SK-N-SH (cell line): ENCODE data around the gene TM9SF2. TPM values are rescaled to one million over a fixed set of nuclear protein-coding genes. Genes with fewer than 3 reads are reported as not detected.
"Not testable (repeated sequence)": the region's sequence is repeated elsewhere in the genome, so short reads cannot be mapped to it uniquely, and the experiment has no call there.

ENCODE experiments used
- CTCF ChIA-PET: fragments of 300-600, 350-600 bp; formaldehyde crosslinking; extraction: SDS; loops from one replicate; lab custom pipeline; 2021; lab: Yijun Ruan, JAX
- POLR2A ChIA-PET: fragments of 350-600 bp; sonication (Branson Sonifier 250); formaldehyde crosslinking; extraction: SDS; loops from one replicate; lab custom pipeline; 2020; ENCODE audit warnings: antibody characterized with exemption, inconsistent platforms; lab: Yijun Ruan, JAX
- DNase-seq: peaks from one replicate; pipeline ENCODE4 v3.0.0; 2012
- H2AFZ ChIP-seq: fragments of 200-600 bp; sonication (generic); 2 replicates; pipeline ENCODE4 v1.8.1; 2016; ENCODE audit warnings: antibody characterized with exemption, mild to moderate bottlenecking, low read depth
- H3F3A ChIP-seq: fragments of 200-600 bp; sonication (generic); replicated peaks from 2 replicates; pipeline ENCODE3; 2016; ENCODE audit warnings: antibody characterized with exemption, mild to moderate bottlenecking; ENCODE audit not compliant: insufficient read depth
- H3K27ac ChIP-seq, 2 experiments: fragments of 200-500 bp in 1 of 2; fragments of 200-600 bp in 1 of 2; sonication (Bioruptor generic) in 1 of 2; sonication (generic), shearing (Covaris generic) in 1 of 2; 2 replicates each; pipeline versions ENCODE4 v1.5.1 to v1.6.1; 2014 to 2016; ENCODE audit warnings: low read depth in 2 of 2, inconsistent platforms in 1 of 2, low read length in 1 of 2, mild to moderate bottlenecking in 1 of 2, mixed read lengths in 1 of 2
- H3K27me3 ChIP-seq: fragments of 200-600 bp; sonication (generic), shearing (Covaris generic); 2 replicates; pipeline ENCODE4 v1.6.1; 2016; ENCODE audit warnings: mixed run types; ENCODE audit not compliant: insufficient read depth
- H3K36me3 ChIP-seq, 2 experiments: fragments of 200-500 bp in 1 of 2; fragments of 200-600 bp in 1 of 2; sonication (Bioruptor generic) in 1 of 2; sonication (generic) in 1 of 2; replicated peaks in 1 of 2; 2 replicates each; pipeline versions ENCODE3 to v1.5.1; 2014 to 2016; ENCODE audit warnings: low read length in 1 of 2, mild to moderate bottlenecking in 1 of 2; ENCODE audit not compliant: insufficient read depth in 2 of 2, control insufficient read depth in 1 of 2
- H3K4me1 ChIP-seq, 2 experiments: fragments of 200-500 bp in 1 of 2; fragments of 200-600 bp in 1 of 2; sonication (Bioruptor generic) in 1 of 2; sonication (generic), shearing (Covaris generic) in 1 of 2; 2 replicates each; pipeline versions ENCODE4 v1.5.1 to v1.6.1; 2014 to 2016; ENCODE audit warnings: low read depth in 1 of 2, low read length in 1 of 2, mixed run types in 1 of 2; ENCODE audit not compliant: insufficient read depth in 2 of 2, control insufficient read depth in 1 of 2
- H3K4me2 ChIP-seq: fragments of 200-600 bp; sonication (generic), shearing (Covaris generic); 2 replicates; pipeline ENCODE4 v1.6.1; 2017; ENCODE audit warnings: mixed run types
- H3K4me3 ChIP-seq, 2 experiments: fragments of 200-500 bp in 1 of 2; fragments of 200-600 bp in 1 of 2; sonication (Bioruptor generic) in 1 of 2; sonication (generic), shearing (Covaris generic) in 1 of 2; 2 replicates each; pipeline versions ENCODE4 v1.5.1 to v1.8.1; 2014 to 2016; ENCODE audit warnings: low read depth in 2 of 2, inconsistent platforms in 1 of 2, low read length in 1 of 2, mild to moderate bottlenecking in 1 of 2, mixed read lengths in 1 of 2, moderate library complexity in 1 of 2
- H3K79me2 ChIP-seq: fragments of 200-600 bp; sonication (generic); 2 replicates; pipeline ENCODE4 v1.8.1; 2017; ENCODE audit warnings: mild to moderate bottlenecking; ENCODE audit not compliant: insufficient read depth
- H3K9ac ChIP-seq: fragments of 200-600 bp; sonication (generic); 2 replicates; pipeline ENCODE4 v1.6.1; 2017; ENCODE audit warnings: mixed run types
- H3K9me2 ChIP-seq: fragments of 200-600 bp; sonication (generic); 2 replicates; pipeline ENCODE4 v1.6.1; 2017; ENCODE audit warnings: mixed run types
- H3K9me3 ChIP-seq: fragments of 200-600 bp; sonication (generic); 2 replicates; pipeline ENCODE4 v1.6.1; 2017; ENCODE audit warnings: mixed run types, mild to moderate bottlenecking, moderate library complexity
- H4K20me1 ChIP-seq: fragments of 200-600 bp; sonication (generic); 2 replicates; pipeline ENCODE4 v1.6.1; 2017; ENCODE audit warnings: mild to moderate bottlenecking, mixed run types; ENCODE audit not compliant: insufficient read depth
- CHD2 ChIP-seq: fragments of 150-350 bp; IDR thresholded peaks from 2 replicates; pipeline ENCODE4 v1.6.1; 2018; ENCODE audit warnings: low read length; ENCODE audit not compliant: partially characterized antibody
- EZH2phosphoT487 ChIP-seq: fragments of 200-600 bp; sonication (generic); IDR thresholded peaks from 2 replicates; pipeline ENCODE4 v1.6.1; 2017; ENCODE audit warnings: low read depth, mixed run types, mild to moderate bottlenecking, antibody characterized with exemption, moderate library complexity, borderline replicate concordance
- FOSL2 ChIP-seq: IDR thresholded peaks from 2 replicates; pipeline ENCODE4 v1.4.0; 2012; ENCODE audit warnings: low read depth, mild to moderate bottlenecking, moderate library complexity, borderline replicate concordance
- FOXJ3 ChIP-seq: sonication (generic); formaldehyde crosslinking; IDR thresholded peaks from 2 replicates; pipeline ENCODE4 v1.5.1; 2020; ENCODE audit warnings: mild to moderate bottlenecking, missing genetic modification reagents
- FOXM1 ChIP-seq: IDR thresholded peaks from 2 replicates; pipeline ENCODE4 v1.4.0; 2012; ENCODE audit warnings: low read depth, mild to moderate bottlenecking
- GABPA ChIP-seq: IDR thresholded peaks from 2 replicates; pipeline ENCODE4 v1.4.0; 2012; ENCODE audit warnings: low read depth, mild to moderate bottlenecking
- GATA2 ChIP-seq: sonication (generic); formaldehyde crosslinking; IDR thresholded peaks from 2 replicates; pipeline ENCODE4 v1.5.0; 2020; ENCODE audit warnings: mild to moderate bottlenecking, missing genetic modification reagents
- NFIC ChIP-seq: IDR thresholded peaks from 2 replicates; pipeline ENCODE4 v1.4.0; 2012; ENCODE audit warnings: borderline replicate concordance
- RCOR1 ChIP-seq: fragments of 150-350 bp; IDR thresholded peaks from 2 replicates; pipeline ENCODE4 v1.6.1; 2017; ENCODE audit warnings: antibody characterized with exemption, low read length
- RXRA ChIP-seq: IDR thresholded peaks from 2 replicates; pipeline ENCODE4 v1.4.0; 2012; ENCODE audit warnings: low read depth, mild to moderate bottlenecking, borderline replicate concordance
- TAF1 ChIP-seq: IDR thresholded peaks from 2 replicates; pipeline ENCODE4 v1.6.1; 2012; ENCODE audit warnings: low read depth, mild to moderate bottlenecking, low read length, moderate library complexity, borderline replicate concordance
- TCF12 ChIP-seq: IDR thresholded peaks from 2 replicates; pipeline ENCODE4 v1.4.0; 2012
- WGBS: methylation state at CpG from one replicate; pipeline ENCODE4 v1.1.6; 2017; ENCODE audit warnings: low lambda C conversion rate; 5-methylcytosine and 5-hydroxymethylcytosine counted together
- polyA plus RNA-seq, 3 experiments: library from polyadenylated mRNA; depleted of rRNA; stranded (reverse); fragments of >200 nt; gene quantifications; 2 replicates each; pipeline ENCODE4 v1.2.3, GENCODE V29; 2012
- TF ChIP-seq, protein P1 (sequence below): IDR thresholded peaks from 2 replicates; pipeline ENCODE4 v1.6.1; 2012; ENCODE audit warnings: mild to moderate bottlenecking, low read depth, low read length, moderate library complexity
- TF ChIP-seq, protein P2 (sequence below): IDR thresholded peaks from 2 replicates; pipeline ENCODE4 v1.4.0; 2012; ENCODE audit warnings: low read depth, borderline replicate concordance
- TF ChIP-seq, protein P3 (sequence below): fragments of 150-350 bp; IDR thresholded peaks from 2 replicates; pipeline ENCODE4 v1.6.1; 2016; ENCODE audit warnings: mild to moderate bottlenecking, low read depth, low read length
- TF ChIP-seq, protein P4 (sequence below): fragments of 200-600 bp; sonication (generic); IDR thresholded peaks from 2 replicates; pipeline ENCODE4 v1.6.1; 2017; ENCODE audit warnings: antibody characterized with exemption, mild to moderate bottlenecking, moderate library complexity

The TM9SF2 gene
- polyA plus RNA-seq, 1 of the 3 experiments (the other 2 are of a cell fraction) = 49.8 TPM

DNA sequence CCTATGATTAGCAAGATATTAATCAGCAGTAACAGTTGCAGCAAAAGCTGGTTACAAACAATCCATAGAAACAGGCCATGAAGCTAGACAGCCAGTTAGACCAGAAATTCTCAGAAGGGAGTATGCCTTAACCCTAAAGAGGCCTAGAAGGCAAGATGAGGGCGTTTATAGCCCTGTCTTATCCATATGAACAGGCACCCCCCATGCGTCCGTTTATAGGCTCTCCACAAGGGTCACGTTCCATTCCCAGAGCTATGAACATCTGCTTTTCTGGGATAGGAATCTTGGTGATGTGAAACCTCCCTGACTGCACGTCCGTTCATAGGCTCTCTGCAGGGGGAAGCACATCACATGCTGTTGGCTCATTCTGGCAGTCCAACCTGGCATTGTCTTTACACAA, 67.6 kb downstream of the TM9SF2 start:
- H3K9me2 ChIP-seq, H3K27ac ChIP-seq, H3F3A ChIP-seq, H3K4me2 ChIP-seq, POLR2A ChIA-PET, H4K20me1 ChIP-seq, CTCF ChIA-PET, H3K9me3 ChIP-seq, H3K4me3 ChIP-seq, H3K4me1 ChIP-seq, DNase-seq, H3K9ac ChIP-seq, H3K79me2 ChIP-seq, H3K27me3 ChIP-seq, H2AFZ ChIP-seq: not testable (repeated sequence)
- 82% methylated on average over 3 of the region's 6 CpGs for WGBS
- H3K36me3 ChIP-seq = peaks cover 2 to 14% of the 10 kb centered on the region in 2 experiments

DNA sequence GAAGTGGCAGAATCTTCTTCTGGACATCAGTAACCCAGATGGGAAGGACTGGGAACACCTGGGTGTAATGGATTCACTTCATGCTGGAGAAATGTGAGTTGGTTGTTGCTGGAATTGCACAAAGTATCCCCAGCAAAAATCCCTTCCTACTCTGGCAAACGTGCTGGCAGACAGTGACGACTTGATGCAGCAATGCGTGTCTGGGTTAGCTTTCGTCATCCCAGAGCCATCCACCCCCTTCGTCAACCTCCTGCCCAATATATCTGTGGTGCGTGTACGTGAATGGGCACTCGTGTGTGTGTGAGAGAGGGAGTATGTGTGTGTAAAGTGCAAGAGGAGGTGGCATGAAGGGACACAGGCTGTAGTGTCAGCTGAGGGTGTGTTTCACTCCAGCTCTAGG, 70.9 kb downstream of the TM9SF2 start:
- WGBS = 89% methylated on average over 8 of the region's 8 CpGs
- H3K9me3 ChIP-seq = no peaks in the 10 kb centered on the region
- H4K20me1 ChIP-seq = no peaks in the 10 kb centered on the region
- no peaks in the 10 kb centered on the region for H3K27me3 ChIP-seq
- no peak overlapping the region for H2AFZ ChIP-seq
- TF ChIP-seq RXRA = no peak
- TF ChIP-seq, protein P1, sequence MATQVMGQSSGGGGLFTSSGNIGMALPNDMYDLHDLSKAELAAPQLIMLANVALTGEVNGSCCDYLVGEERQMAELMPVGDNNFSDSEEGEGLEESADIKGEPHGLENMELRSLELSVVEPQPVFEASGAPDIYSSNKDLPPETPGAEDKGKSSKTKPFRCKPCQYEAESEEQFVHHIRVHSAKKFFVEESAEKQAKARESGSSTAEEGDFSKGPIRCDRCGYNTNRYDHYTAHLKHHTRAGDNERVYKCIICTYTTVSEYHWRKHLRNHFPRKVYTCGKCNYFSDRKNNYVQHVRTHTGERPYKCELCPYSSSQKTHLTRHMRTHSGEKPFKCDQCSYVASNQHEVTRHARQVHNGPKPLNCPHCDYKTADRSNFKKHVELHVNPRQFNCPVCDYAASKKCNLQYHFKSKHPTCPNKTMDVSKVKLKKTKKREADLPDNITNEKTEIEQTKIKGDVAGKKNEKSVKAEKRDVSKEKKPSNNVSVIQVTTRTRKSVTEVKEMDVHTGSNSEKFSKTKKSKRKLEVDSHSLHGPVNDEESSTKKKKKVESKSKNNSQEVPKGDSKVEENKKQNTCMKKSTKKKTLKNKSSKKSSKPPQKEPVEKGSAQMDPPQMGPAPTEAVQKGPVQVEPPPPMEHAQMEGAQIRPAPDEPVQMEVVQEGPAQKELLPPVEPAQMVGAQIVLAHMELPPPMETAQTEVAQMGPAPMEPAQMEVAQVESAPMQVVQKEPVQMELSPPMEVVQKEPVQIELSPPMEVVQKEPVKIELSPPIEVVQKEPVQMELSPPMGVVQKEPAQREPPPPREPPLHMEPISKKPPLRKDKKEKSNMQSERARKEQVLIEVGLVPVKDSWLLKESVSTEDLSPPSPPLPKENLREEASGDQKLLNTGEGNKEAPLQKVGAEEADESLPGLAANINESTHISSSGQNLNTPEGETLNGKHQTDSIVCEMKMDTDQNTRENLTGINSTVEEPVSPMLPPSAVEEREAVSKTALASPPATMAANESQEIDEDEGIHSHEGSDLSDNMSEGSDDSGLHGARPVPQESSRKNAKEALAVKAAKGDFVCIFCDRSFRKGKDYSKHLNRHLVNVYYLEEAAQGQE = no peak
- TF ChIP-seq, protein P2, sequence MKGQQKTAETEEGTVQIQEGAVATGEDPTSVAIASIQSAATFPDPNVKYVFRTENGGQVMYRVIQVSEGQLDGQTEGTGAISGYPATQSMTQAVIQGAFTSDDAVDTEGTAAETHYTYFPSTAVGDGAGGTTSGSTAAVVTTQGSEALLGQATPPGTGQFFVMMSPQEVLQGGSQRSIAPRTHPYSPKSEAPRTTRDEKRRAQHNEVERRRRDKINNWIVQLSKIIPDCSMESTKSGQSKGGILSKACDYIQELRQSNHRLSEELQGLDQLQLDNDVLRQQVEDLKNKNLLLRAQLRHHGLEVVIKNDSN = no peak
- no peak for TF ChIP-seq RCOR1
- TF ChIP-seq, protein P3, sequence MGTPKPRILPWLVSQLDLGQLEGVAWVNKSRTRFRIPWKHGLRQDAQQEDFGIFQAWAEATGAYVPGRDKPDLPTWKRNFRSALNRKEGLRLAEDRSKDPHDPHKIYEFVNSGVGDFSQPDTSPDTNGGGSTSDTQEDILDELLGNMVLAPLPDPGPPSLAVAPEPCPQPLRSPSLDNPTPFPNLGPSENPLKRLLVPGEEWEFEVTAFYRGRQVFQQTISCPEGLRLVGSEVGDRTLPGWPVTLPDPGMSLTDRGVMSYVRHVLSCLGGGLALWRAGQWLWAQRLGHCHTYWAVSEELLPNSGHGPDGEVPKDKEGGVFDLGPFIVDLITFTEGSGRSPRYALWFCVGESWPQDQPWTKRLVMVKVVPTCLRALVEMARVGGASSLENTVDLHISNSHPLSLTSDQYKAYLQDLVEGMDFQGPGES = no peak
- no peak for TF ChIP-seq TCF12
- TF ChIP-seq EZH2phosphoT487 = no peak
- TF ChIP-seq CHD2 = no peak
- no peak for TF ChIP-seq FOSL2
- TF ChIP-seq NFIC = no peak
- no peak for TF ChIP-seq FOXM1
- TF ChIP-seq, protein P4, sequence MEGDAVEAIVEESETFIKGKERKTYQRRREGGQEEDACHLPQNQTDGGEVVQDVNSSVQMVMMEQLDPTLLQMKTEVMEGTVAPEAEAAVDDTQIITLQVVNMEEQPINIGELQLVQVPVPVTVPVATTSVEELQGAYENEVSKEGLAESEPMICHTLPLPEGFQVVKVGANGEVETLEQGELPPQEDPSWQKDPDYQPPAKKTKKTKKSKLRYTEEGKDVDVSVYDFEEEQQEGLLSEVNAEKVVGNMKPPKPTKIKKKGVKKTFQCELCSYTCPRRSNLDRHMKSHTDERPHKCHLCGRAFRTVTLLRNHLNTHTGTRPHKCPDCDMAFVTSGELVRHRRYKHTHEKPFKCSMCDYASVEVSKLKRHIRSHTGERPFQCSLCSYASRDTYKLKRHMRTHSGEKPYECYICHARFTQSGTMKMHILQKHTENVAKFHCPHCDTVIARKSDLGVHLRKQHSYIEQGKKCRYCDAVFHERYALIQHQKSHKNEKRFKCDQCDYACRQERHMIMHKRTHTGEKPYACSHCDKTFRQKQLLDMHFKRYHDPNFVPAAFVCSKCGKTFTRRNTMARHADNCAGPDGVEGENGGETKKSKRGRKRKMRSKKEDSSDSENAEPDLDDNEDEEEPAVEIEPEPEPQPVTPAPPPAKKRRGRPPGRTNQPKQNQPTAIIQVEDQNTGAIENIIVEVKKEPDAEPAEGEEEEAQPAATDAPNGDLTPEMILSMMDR = no peak
- TF ChIP-seq TAF1 = no peak
- no peak for TF ChIP-seq GATA2
- no peak for TF ChIP-seq FOXJ3 (CRISPR knock-in tag)
- no peak for TF ChIP-seq GABPA
- H3K4me1 ChIP-seq = peaks cover 0 to 3% of the 10 kb centered on the region in 2 experiments; a peak in 2 of 4 replicates
- ChIA-PET POLR2A (no interaction called here), CTCF (no interaction called here)
- no peak overlapping the region for H3K27ac ChIP-seq
- no peak overlapping the region for H3K4me2 ChIP-seq
- H3K4me3 ChIP-seq = no peak overlapping the region
- H3K9me2 ChIP-seq = no peaks in the 10 kb centered on the region
- no peaks in the 10 kb centered on the region for H3K79me2 ChIP-seq
- H3K36me3 ChIP-seq = peaks cover 0 to 5% of the 10 kb centered on the region in 2 experiments
- no peak overlapping the region for H3K9ac ChIP-seq
- H3F3A ChIP-seq = no peaks in the 10 kb centered on the region
- no peak for DNase-seq
